Neural progenitor cell (in vitro differentiated cells): ENCODE data around the gene FBRSL1. TPM values are rescaled to one million over a fixed set of nuclear protein-coding genes. Genes with fewer than 3 reads are reported as not detected.

Source experiments
- DNase-seq: peaks from one replicate; pipeline ENCODE4 v3.0.0-alpha.2; 2016; ENCODE audit warnings: low spot score
- H2AFZ ChIP-seq: fragments of 200-600 bp; sonication (generic); replicated peaks from 2 replicates; pipeline ENCODE4 v1.6.1; 2016; ENCODE audit warnings: antibody characterized with exemption
- H3F3A ChIP-seq: fragments of 200-600 bp; sonication (generic); 2 replicates; pipeline ENCODE4 v1.6.1; 2016; ENCODE audit warnings: antibody characterized with exemption, low read depth
- H3K27ac ChIP-seq: fragments of 200-600 bp; sonication (generic); 2 replicates; pipeline ENCODE4 v1.5.1; 2016; ENCODE audit warnings: mild to moderate bottlenecking
- H3K27me3 ChIP-seq: fragments of 200-600 bp; sonication (generic); 2 replicates; pipeline ENCODE4 v1.6.1; 2016; ENCODE audit warnings: mild to moderate bottlenecking, moderate library complexity
- H3K36me3 ChIP-seq: fragments of 200-600 bp; sonication (generic); 2 replicates; pipeline ENCODE4 v1.5.1; 2016
- H3K4me1 ChIP-seq: fragments of 200-600 bp; sonication (generic); 2 replicates; pipeline ENCODE4 v1.6.1; 2016; ENCODE audit warnings: mixed run types
- H3K4me2 ChIP-seq: fragments of 200-600 bp; sonication (generic); 2 replicates; pipeline ENCODE4 v1.6.1; 2016
- H3K4me3 ChIP-seq: fragments of 200-600 bp; sonication (generic); 2 replicates; pipeline ENCODE4 v1.5.1; 2016
- H3K79me2 ChIP-seq: fragments of 200-600 bp; sonication (generic); 2 replicates; pipeline ENCODE4 v1.6.1; 2016; ENCODE audit warnings: low read depth
- H3K9ac ChIP-seq: fragments of 200-600 bp; sonication (generic); 2 replicates; pipeline ENCODE4 v1.6.1; 2016
- H3K9me3 ChIP-seq: fragments of 200-600 bp; sonication (generic); 2 replicates; pipeline ENCODE4 v1.5.1; 2016; ENCODE audit warnings: low read depth
- H4K20me1 ChIP-seq: fragments of 200-600 bp; sonication (generic); 2 replicates; pipeline ENCODE4 v1.6.1; 2016; ENCODE audit warnings: low read depth
- H3K27ac Mint-ChIP-seq: 3 replicates; pipeline ENCODE4 v1.8.0; 2021; ENCODE audit warnings: mixed read lengths
- H3K27me3 Mint-ChIP-seq: 2 replicates; pipeline ENCODE4 v1.8.0; 2022; ENCODE audit warnings: low read depth, mild to moderate bottlenecking, inconsistent platforms, moderate library complexity, mixed read lengths; ENCODE audit not compliant: insufficient read depth
- H3K36me3 Mint-ChIP-seq: 3 replicates; pipeline ENCODE4 v1.8.0; 2021; ENCODE audit warnings: mixed read lengths
- H3K4me1 Mint-ChIP-seq: 3 replicates; pipeline ENCODE4 v1.8.0; 2021; ENCODE audit warnings: mixed read lengths
- H3K4me3 Mint-ChIP-seq: 3 replicates; pipeline ENCODE4 v1.8.0; 2021; ENCODE audit warnings: mild to moderate bottlenecking, moderate library complexity, mixed read lengths
- H3K9me3 Mint-ChIP-seq: 3 replicates; pipeline ENCODE4 v1.8.0; 2020; ENCODE audit warnings: mixed read lengths
- EZH2 ChIP-seq: fragments of 200-600 bp; sonication (generic); IDR thresholded peaks from 2 replicates; pipeline ENCODE4 v1.6.1; 2017; ENCODE audit warnings: antibody characterized with exemption, mild to moderate bottlenecking, moderate library complexity
- EZH2phosphoT487 ChIP-seq: fragments of 200-600 bp; sonication (generic); IDR thresholded peaks from 2 replicates; pipeline ENCODE4 v1.6.1; 2017; ENCODE audit warnings: antibody characterized with exemption
- total RNA-seq: library from RNA; depleted of rRNA; stranded (reverse); fragments of >200 nt; gene quantifications from 2 replicates; pipeline ENCODE4 v1.2.3, GENCODE V29; 2015; ENCODE audit warnings: low replicate concordance
- TF ChIP-seq, protein P1 (sequence below): fragments of 200-600 bp; sonication (generic); IDR thresholded peaks from 2 replicates; pipeline ENCODE4 v1.5.1; 2017; ENCODE audit warnings: antibody characterized with exemption, mild to moderate bottlenecking

The FBRSL1 gene
- total RNA-seq, 1 donor from 2014 or later: 7.4 TPM

DNA sequence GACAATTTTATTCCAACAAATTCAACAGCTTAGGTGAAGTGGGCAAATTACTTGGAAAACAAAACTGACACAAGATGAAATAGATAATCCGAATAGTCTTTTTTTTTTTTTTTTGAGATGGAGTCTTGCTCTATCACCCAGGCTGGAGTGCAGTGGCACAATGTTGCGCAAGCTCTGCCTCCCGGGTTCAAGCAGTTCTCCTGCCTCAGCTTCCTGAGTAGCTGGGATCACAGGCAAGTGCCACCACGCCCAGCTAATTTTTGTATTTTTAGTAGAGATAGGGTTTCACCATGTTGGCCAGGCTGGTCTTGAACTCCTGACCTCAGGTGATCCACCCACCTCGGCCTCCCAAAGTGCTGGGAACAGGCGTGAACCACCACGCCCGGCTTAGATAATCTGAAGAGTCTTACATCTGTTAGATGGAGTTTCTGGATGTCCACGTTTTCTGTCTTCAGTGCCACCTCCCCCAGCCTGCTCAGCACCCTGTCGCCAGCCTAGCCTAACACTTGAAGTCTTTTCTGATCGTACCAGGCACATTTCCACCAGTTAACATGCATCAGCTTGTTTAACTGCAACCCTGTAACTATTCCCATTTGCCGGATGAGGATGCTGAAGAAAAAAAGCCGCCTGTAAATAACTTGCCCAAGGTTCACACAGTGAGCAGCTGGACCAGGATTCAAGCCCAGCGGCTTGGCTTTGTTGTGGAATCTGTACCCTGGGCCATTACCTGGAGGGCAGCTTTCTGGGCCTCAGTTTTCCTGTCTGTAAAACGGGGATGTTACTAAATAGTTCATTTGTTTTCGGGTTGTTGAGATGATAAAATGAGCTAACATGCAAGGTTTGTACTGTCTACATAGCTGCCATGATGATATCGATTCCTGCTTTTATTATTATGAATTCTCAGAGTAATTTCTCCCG, 26.4 kb downstream of the FBRSL1 start:
- H3K9me3 Mint-ChIP-seq: peaks cover 18% of the 10 kb centered on the region
- H3K27ac Mint-ChIP-seq: no peak overlapping the region
- Histone ChIP-seq H3K4me2 (no peak overlapping the region), H3K9ac (no peak overlapping the region), H4K20me1 (peaks cover 19% of the 10 kb centered on the region), H3K79me2 (no peaks in the 10 kb centered on the region), H3K27me3 (no peaks in the 10 kb centered on the region), H3K4me3 (no peak overlapping the region), H3K9me3 (no peaks in the 10 kb centered on the region), H3F3A (no peaks in the 10 kb centered on the region), H3K36me3 (no peaks in the 10 kb centered on the region), H2AFZ (no peak overlapping the region), H3K4me1 (no peaks in the 10 kb centered on the region), H3K27ac (no peak overlapping the region)
- H3K27me3 Mint-ChIP-seq: peaks cover 17% of the 10 kb centered on the region
- peaks cover 23% of the 10 kb centered on the region for H3K36me3 Mint-ChIP-seq
- DNase-seq: no peak
- peaks cover 6% of the 10 kb centered on the region for H3K4me1 Mint-ChIP-seq
- TF ChIP-seq EZH2phosphoT487 (no peak), EZH2 (no peak)
- TF ChIP-seq, protein P1, sequence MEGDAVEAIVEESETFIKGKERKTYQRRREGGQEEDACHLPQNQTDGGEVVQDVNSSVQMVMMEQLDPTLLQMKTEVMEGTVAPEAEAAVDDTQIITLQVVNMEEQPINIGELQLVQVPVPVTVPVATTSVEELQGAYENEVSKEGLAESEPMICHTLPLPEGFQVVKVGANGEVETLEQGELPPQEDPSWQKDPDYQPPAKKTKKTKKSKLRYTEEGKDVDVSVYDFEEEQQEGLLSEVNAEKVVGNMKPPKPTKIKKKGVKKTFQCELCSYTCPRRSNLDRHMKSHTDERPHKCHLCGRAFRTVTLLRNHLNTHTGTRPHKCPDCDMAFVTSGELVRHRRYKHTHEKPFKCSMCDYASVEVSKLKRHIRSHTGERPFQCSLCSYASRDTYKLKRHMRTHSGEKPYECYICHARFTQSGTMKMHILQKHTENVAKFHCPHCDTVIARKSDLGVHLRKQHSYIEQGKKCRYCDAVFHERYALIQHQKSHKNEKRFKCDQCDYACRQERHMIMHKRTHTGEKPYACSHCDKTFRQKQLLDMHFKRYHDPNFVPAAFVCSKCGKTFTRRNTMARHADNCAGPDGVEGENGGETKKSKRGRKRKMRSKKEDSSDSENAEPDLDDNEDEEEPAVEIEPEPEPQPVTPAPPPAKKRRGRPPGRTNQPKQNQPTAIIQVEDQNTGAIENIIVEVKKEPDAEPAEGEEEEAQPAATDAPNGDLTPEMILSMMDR: no peak
- no peak overlapping the region for H3K4me3 Mint-ChIP-seq

DNA sequence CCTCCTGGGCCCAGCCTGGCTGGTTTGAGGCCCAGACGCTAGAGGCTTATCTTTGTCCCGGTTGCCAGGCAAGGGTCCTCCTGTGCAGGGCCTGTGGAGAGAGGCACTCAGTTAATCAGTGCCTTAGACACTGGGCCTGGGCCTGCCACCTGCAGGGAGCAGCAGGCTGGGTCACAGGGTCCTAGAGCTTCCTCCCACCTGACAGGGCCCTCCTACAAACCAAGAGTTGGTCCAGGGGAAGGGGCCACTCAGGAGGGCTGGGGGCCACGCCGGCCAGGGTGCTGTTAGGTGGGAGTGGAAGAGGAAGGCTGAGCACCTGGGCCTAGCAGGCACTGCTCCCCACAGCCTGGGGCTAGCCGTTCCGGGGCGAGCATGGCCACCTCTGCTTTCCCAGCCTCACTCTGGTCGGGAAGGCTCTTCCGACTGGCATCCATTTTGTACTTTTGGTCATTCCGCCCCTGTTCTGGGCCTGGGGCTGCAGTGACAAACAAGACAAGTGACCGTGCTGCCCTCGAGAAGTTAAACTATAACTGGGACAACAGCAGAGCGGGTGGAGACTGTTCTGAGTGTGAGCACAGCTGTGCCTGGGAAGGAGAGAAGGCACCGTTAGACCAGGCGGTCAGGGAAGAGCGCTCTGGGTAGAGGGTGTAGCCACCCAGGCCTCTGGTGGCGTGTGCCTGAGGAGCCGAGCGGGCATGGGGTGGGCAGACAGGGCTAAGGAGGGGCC, 27.2 kb downstream of the FBRSL1 start:
- H3K27ac Mint-ChIP-seq: no peak overlapping the region
- no peaks in the 10 kb centered on the region for H3K36me3 ChIP-seq
- DNase-seq: no peak
- H3K27ac ChIP-seq: no peak overlapping the region
- H3K4me3 Mint-ChIP-seq: no peak overlapping the region
- TF ChIP-seq EZH2 (no peak), EZH2phosphoT487 (no peak)
- TF ChIP-seq, protein P1: no peak
- peaks cover 19% of the 10 kb centered on the region for H4K20me1 ChIP-seq
- H2AFZ ChIP-seq: no peak overlapping the region
- no peak overlapping the region for H3K9ac ChIP-seq
- peaks cover 14% of the 10 kb centered on the region for H3K27me3 Mint-ChIP-seq
- no peak overlapping the region for H3K4me2 ChIP-seq
- no peaks in the 10 kb centered on the region for H3K4me1 ChIP-seq
- peaks cover 18% of the 10 kb centered on the region for H3K9me3 Mint-ChIP-seq
- H3K79me2 ChIP-seq: no peaks in the 10 kb centered on the region
- no peaks in the 10 kb centered on the region for H3K27me3 ChIP-seq
- no peaks in the 10 kb centered on the region for H3F3A ChIP-seq
- no peak overlapping the region for H3K4me3 ChIP-seq
- H3K36me3 Mint-ChIP-seq: peaks cover 23% of the 10 kb centered on the region
- peaks cover 6% of the 10 kb centered on the region for H3K4me1 Mint-ChIP-seq
- no peaks in the 10 kb centered on the region for H3K9me3 ChIP-seq

DNA sequence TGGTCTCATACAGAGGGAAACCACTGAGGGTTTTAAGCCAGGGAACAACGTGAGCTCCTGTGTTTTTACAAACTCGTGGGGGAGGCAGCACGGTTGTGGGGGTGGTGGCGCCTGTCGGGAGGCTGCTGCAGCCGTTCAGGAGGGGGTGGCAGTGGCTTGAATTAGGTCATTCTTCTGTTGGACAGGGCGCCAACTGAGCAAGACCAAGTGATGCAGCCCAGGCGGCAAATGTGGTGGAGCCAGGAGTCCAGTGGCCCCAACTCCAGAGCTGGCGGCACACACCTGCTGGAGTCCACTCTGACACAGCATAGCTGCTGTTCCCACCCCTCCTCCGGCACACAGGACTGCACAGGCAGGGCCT, 27.8 kb downstream of the FBRSL1 start:
- peaks cover 14% of the 10 kb centered on the region for H3K27me3 Mint-ChIP-seq
- Histone ChIP-seq H3K4me1 (no peaks in the 10 kb centered on the region), H3F3A (no peaks in the 10 kb centered on the region), H2AFZ (no peak overlapping the region), H3K79me2 (no peaks in the 10 kb centered on the region), H3K9ac (no peak overlapping the region), H3K36me3 (no peaks in the 10 kb centered on the region), H3K27me3 (no peaks in the 10 kb centered on the region), H3K4me2 (no peak overlapping the region), H4K20me1 (peaks cover 18% of the 10 kb centered on the region), H3K4me3 (no peak overlapping the region), H3K27ac (no peak overlapping the region), H3K9me3 (no peaks in the 10 kb centered on the region)
- peaks cover 18% of the 10 kb centered on the region for H3K9me3 Mint-ChIP-seq
- no peak for DNase-seq
- TF ChIP-seq, protein P1: no peak
- no peak for TF ChIP-seq EZH2phosphoT487
- no peak for TF ChIP-seq EZH2
- no peak overlapping the region for H3K27ac Mint-ChIP-seq
- no peak overlapping the region for H3K4me3 Mint-ChIP-seq
- H3K36me3 Mint-ChIP-seq: peaks cover 23% of the 10 kb centered on the region
- peaks cover 6% of the 10 kb centered on the region for H3K4me1 Mint-ChIP-seq
